Nephron progenitor cell (in vitro differentiated cells): ENCODE data around the gene AARS2.
A peak's percentile ranks its signal among the peaks of the same experiment; 100 is the strongest.

ENCODE experiments used
- DNase-seq: peaks from one replicate; pipeline ENCODE4 v3.0.0; 2021
- H3K27ac Mint-ChIP-seq: 2 replicates; pipeline ENCODE4 v1.8.0; 2021; ENCODE audit warnings: mild to moderate bottlenecking, moderate library complexity, mixed read lengths
- H3K27me3 Mint-ChIP-seq: 2 replicates; pipeline ENCODE4 v1.8.0; 2021; ENCODE audit warnings: mild to moderate bottlenecking, low read depth, mixed read lengths; ENCODE audit not compliant: poor library complexity
- H3K36me3 Mint-ChIP-seq: 2 replicates; pipeline ENCODE4 v1.8.0; 2021; ENCODE audit warnings: low read depth, mixed read lengths
- H3K4me1 Mint-ChIP-seq: 2 replicates; pipeline ENCODE4 v1.8.0; 2021; ENCODE audit warnings: mixed read lengths
- H3K4me3 Mint-ChIP-seq: 2 replicates; pipeline ENCODE4 v1.8.0; 2021; ENCODE audit warnings: mild to moderate bottlenecking, moderate library complexity, mixed read lengths
- H3K9me3 Mint-ChIP-seq: 2 replicates; pipeline ENCODE4 v1.8.0; 2021; ENCODE audit warnings: mild to moderate bottlenecking, moderate library complexity, mixed read lengths
- TF ChIP-seq, protein P1 (sequence below): fragments of 200-600 bp; sonication (generic); IDR thresholded peaks from 2 replicates; pipeline ENCODE4 v1.5.0; 2021; ENCODE audit warnings: antibody characterized with exemption

AARS2 gene

DNA sequence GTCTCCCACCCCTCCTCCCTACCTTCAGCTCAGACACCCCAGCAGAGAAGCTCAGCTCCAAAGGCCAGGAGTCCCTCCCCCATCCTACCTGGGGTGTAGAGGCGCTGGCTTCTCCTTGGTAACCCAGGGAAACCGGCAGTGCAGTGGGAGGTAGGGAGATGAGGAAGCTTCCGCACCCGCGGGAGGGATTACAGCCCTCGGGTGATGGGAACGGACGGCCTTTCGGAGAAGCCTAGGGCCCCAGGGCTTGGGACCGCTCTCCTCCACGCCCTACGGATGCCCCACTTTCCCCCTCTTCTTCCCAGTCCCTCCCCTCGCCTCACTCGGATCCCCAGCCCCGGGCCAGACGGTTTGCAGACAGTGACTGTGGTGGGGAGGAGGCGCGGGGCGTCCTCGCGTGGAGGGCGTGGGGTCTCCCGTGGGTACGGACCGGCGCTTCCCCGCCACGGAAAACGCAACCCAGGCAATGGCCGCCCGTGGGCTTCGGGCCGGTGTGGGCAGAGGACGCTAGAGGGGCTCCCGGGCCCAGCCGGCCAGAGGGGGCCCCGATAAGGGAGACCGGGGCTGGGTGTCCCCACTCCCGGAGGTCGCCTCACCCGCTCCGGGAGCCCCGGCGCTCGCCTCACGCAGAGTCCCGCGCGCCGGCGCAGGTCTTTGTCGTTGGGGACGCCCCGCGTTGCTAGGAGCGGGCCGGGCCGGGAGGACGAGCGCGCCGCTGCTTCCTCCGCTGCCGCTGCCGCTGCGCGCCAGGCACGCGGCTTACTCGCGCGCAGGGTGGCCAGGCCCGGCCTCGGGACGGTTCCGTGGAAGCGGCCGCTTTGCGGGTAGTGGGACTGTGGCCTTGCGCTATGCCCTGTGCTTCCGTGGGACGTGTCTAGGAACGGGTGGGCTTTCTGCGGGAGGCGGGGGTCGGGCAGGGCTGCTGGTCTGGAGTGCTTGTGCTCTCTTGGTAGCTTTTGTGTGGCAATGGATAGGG, 15.8 kb downstream of the AARS2 start:
- Mint-ChIP-seq H3K27ac (no peak overlapping the region), H3K36me3 (peaks cover 33% of the 10 kb centered on the region), H3K4me1 (peaks cover 7% of the 10 kb centered on the region), H3K4me3 (peak overlapping the region; percentile 81), H3K9me3 (no peaks in the 10 kb centered on the region), H3K27me3 (peaks cover 61% of the 10 kb centered on the region)
- DNase-seq = peak; percentile 80
- TF ChIP-seq, protein P1, sequence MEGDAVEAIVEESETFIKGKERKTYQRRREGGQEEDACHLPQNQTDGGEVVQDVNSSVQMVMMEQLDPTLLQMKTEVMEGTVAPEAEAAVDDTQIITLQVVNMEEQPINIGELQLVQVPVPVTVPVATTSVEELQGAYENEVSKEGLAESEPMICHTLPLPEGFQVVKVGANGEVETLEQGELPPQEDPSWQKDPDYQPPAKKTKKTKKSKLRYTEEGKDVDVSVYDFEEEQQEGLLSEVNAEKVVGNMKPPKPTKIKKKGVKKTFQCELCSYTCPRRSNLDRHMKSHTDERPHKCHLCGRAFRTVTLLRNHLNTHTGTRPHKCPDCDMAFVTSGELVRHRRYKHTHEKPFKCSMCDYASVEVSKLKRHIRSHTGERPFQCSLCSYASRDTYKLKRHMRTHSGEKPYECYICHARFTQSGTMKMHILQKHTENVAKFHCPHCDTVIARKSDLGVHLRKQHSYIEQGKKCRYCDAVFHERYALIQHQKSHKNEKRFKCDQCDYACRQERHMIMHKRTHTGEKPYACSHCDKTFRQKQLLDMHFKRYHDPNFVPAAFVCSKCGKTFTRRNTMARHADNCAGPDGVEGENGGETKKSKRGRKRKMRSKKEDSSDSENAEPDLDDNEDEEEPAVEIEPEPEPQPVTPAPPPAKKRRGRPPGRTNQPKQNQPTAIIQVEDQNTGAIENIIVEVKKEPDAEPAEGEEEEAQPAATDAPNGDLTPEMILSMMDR = no peak

DNA sequence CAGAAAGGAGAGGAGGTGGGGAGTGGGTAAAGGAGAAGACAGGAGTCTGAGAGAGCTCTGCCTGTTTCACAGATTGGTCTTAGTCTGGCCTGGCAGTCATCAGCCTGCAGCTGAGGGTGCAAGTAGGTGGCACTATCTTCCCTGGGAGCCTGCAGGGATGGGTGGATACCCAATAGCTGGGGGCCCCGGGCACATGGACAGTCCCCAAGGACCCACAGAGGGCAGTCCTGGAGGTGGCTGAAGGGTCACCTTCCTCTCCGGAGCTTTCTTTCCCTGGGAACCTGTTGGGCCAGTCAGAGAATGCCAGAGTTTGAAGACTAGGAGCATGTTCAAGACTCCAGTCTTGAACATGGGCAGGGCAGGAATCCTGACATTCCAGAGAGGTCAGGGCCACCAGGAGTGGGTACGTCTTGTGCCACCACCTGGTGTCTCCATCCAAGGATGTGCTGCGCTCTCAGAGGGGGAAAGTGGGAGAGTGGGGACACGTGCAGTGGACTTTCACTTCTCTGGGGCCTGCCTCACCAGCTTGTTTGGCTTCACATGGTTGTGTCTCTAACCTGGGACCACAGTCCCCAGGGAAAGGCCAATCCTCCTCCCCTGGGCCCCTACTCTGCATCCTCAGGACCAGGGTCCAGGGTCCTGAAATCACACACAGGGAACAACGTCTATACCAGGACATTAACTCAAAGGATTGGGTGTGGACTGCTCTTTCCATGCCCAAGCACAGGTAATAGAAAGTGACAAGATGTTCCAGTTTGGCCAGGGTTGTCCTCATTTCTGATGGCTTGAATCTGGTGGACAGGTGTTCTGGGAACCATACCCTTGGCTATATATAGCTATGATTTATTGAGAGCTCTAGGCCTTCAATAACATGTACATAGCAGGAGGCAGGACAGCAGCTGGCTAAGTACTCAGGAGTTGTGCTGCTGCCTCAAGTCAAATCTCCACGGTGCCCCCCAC, 18.0 kb downstream of the AARS2 start:
- Mint-ChIP-seq H3K4me1 (peaks cover 7% of the 10 kb centered on the region), H3K27me3 (peaks cover 67% of the 10 kb centered on the region), H3K27ac (no peak overlapping the region), H3K36me3 (peaks cover 14% of the 10 kb centered on the region), H3K9me3 (no peaks in the 10 kb centered on the region), H3K4me3 (no peak overlapping the region)
- no peak for DNase-seq
- TF ChIP-seq, protein P1 = no peak

GRCh38 chr6:44292661-44293365, 20.3 kb downstream of the AARS2 start:
- DNase-seq = no peak
- TF ChIP-seq, protein P1 = no peak
- Mint-ChIP-seq H3K27ac (no peak overlapping the region), H3K4me1 (peaks cover 2% of the 10 kb centered on the region), H3K36me3 (no peaks in the 10 kb centered on the region), H3K27me3 (peaks cover 59% of the 10 kb centered on the region), H3K4me3 (no peak overlapping the region), H3K9me3 (no peaks in the 10 kb centered on the region)

- Mint-ChIP-seq H3K9me3 (no peaks in the 10 kb centered on the region), H3K4me3 (no peak overlapping the region), H3K27ac (no peak overlapping the region), H3K27me3 (peaks cover 62% of the 10 kb centered on the region), H3K4me1 (no peaks in the 10 kb centered on the region), H3K36me3 (no peaks in the 10 kb centered on the region)
- DNase-seq = no peak
- TF ChIP-seq, protein P1 = no peak
Measured at GRCh38 chr6:44291841-44292240, 21.3 kb downstream of the AARS2 start.

- Mint-ChIP-seq H3K27ac (no peak overlapping the region), H3K27me3 (peaks cover 51% of the 10 kb centered on the region), H3K4me1 (no peaks in the 10 kb centered on the region), H3K4me3 (no peak overlapping the region), H3K36me3 (no peaks in the 10 kb centered on the region), H3K9me3 (no peaks in the 10 kb centered on the region)
- TF ChIP-seq, protein P1 = no peak
- DNase-seq = no peak
Measured at GRCh38 chr6:44289726-44290260, 23.4 kb downstream of the AARS2 start.
